ENCODE results near the gene TTC23L. TPM values are rescaled to one million over a fixed set of nuclear protein-coding genes. Genes with fewer than 3 reads are reported as not detected.

Gene TTC23L
- total RNA-seq, 2 experiments from 2014 or later: not detected

DNA sequence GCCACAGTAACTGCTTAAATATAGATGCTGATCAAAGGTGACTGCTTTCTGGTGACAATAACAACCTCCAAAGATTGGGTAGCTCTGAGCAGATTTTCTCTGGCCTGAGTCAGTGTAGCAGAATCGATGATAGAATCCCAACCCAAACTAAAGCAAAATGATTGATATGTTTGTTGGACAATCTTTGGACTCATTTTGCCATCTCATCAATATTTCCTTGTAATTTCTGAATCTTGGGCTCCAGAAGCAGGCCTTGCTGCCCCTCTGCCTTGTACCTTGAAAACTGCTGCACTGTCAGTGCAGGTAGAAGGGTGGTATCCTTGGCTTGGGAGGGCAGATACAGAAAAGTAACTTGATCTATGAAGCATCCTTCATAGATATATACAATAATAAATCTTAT is 18.9 kb downstream of the TTC23L start:
- Mint-ChIP-seq H3K27me3 (ENCODE audit: low read depth) (peaks cover 2% of the 10 kb centered on the region), H3K9me3 (ENCODE audit: insufficient read depth) (no peaks in the 10 kb centered on the region), H3K27ac (no peak overlapping the region), H3K36me3 (ENCODE audit: low read depth) (no peaks in the 10 kb centered on the region), H3K4me1 (ENCODE audit: low read depth) (no peaks in the 10 kb centered on the region), H3K4me3 (no peak overlapping the region)
- no peak for ATAC-seq
- CTCF ChIA-PET: no interaction called here
- POLR2A ChIA-PET: no interaction called here
- DNase-seq: no peak

GRCh38 chr5:34858790-34859189 is 19.8 kb downstream of the TTC23L start:
- Mint-ChIP-seq H3K4me3 (no peak overlapping the region), H3K4me1 (ENCODE audit: low read depth) (no peaks in the 10 kb centered on the region), H3K27me3 (ENCODE audit: low read depth) (peaks cover 2% of the 10 kb centered on the region), H3K27ac (no peak overlapping the region), H3K36me3 (ENCODE audit: low read depth) (no peaks in the 10 kb centered on the region), H3K9me3 (ENCODE audit: insufficient read depth) (no peaks in the 10 kb centered on the region)
- CTCF ChIA-PET: no interaction called here
- DNase-seq: no peak
- POLR2A ChIA-PET: no interaction called here
- no peak for ATAC-seq

- H3K36me3 Mint-ChIP-seq (ENCODE audit: low read depth): no peaks in the 10 kb centered on the region
- no peak overlapping the region for H3K4me3 Mint-ChIP-seq
- ATAC-seq: no peak
- ChIA-PET CTCF (no interaction called here), POLR2A (no interaction called here)
- no peak for DNase-seq
- peaks cover 2% of the 10 kb centered on the region for H3K27me3 Mint-ChIP-seq (ENCODE audit: low read depth)
- no peaks in the 10 kb centered on the region for H3K4me1 Mint-ChIP-seq (ENCODE audit: low read depth)
- H3K9me3 Mint-ChIP-seq (ENCODE audit: insufficient read depth): no peaks in the 10 kb centered on the region
- no peak overlapping the region for H3K27ac Mint-ChIP-seq
Observed at GRCh38 chr5:34859253-34859652, 20.3 kb downstream of the TTC23L start.

DNA sequence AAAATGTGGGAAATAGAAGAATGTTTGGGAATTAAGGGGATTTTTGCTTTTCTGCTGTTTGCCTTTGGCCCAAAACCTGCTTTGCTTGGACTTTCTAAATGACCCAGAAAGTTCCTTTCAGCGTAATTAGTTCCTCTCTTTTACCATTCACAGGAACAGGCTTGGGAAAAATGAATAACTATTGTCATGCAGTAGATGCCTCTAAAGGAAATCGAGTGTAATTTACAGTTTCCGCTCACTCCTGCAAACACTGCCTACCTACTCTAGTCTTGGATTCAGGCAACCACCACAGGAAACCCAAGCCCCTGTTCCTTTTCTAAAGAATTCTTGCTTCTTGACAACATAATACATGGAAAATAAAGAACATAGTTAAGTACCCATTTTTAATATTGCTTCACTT is 25.0 kb downstream of the TTC23L start:
- POLR2A ChIA-PET: no interaction called here
- H3K9me3 Mint-ChIP-seq (ENCODE audit: insufficient read depth): no peaks in the 10 kb centered on the region
- H3K27me3 Mint-ChIP-seq (ENCODE audit: low read depth): peaks cover 2% of the 10 kb centered on the region
- H3K27ac Mint-ChIP-seq: no peak overlapping the region
- no peak overlapping the region for H3K4me3 Mint-ChIP-seq
- no peaks in the 10 kb centered on the region for H3K36me3 Mint-ChIP-seq (ENCODE audit: low read depth)
- DNase-seq (no peak), ATAC-seq (no peak)
- CTCF ChIA-PET: no interaction called here
- H3K4me1 Mint-ChIP-seq (ENCODE audit: low read depth): no peaks in the 10 kb centered on the region

GRCh38 chr5:34865091-34865490 is 26.1 kb downstream of the TTC23L start:
- H3K4me1 Mint-ChIP-seq (ENCODE audit: low read depth): no peaks in the 10 kb centered on the region
- ATAC-seq (no peak), DNase-seq (no peak)
- ChIA-PET POLR2A (no interaction called here), CTCF (no interaction called here)
- no peaks in the 10 kb centered on the region for H3K36me3 Mint-ChIP-seq (ENCODE audit: low read depth)
- peaks cover under 1% of the 10 kb centered on the region for H3K27me3 Mint-ChIP-seq (ENCODE audit: low read depth)
- H3K27ac Mint-ChIP-seq: no peak overlapping the region
- H3K4me3 Mint-ChIP-seq: no peak overlapping the region
- no peaks in the 10 kb centered on the region for H3K9me3 Mint-ChIP-seq (ENCODE audit: insufficient read depth)

DNA sequence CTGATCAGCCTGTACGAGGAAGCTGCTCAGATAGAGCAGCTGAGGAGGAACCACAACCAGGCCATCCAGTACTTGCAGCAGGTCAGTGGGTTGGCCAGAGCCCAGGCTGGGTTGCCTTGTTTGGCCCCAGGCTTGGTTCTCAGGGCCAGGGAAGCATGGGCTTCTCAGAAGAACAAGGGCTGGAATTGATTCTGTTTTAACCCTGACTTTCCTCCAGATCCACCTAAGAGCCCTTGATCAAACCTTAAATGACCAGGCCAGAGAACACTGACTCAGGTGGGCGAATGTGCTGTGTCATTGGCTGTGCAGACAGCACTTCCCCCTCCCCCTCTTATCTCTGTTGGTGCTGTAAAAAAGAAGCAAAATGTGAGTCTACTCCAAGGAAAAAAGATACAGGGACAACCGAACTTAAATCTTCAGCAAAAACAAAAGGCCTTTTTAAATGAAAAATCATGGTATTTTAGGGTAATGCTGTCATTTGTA is 28.1 kb downstream of the TTC23L start:
- ATAC-seq (no peak), DNase-seq (no peak)
- no peaks in the 10 kb centered on the region for H3K36me3 Mint-ChIP-seq (ENCODE audit: low read depth)
- H3K4me3 Mint-ChIP-seq: no peak overlapping the region
- H3K9me3 Mint-ChIP-seq (ENCODE audit: insufficient read depth): no peaks in the 10 kb centered on the region
- H3K27ac Mint-ChIP-seq: no peak overlapping the region
- CTCF ChIA-PET: no interaction called here
- POLR2A ChIA-PET: no interaction called here
- H3K27me3 Mint-ChIP-seq (ENCODE audit: low read depth): no peaks in the 10 kb centered on the region
- H3K4me1 Mint-ChIP-seq (ENCODE audit: low read depth): no peaks in the 10 kb centered on the region

GRCh38 chr5:34867660-34868059 is 28.7 kb downstream of the TTC23L start:
- Mint-ChIP-seq H3K4me1 (ENCODE audit: low read depth) (no peaks in the 10 kb centered on the region), H3K4me3 (no peak overlapping the region), H3K27me3 (ENCODE audit: low read depth) (no peaks in the 10 kb centered on the region), H3K27ac (no peak overlapping the region), H3K36me3 (ENCODE audit: low read depth) (no peaks in the 10 kb centered on the region), H3K9me3 (ENCODE audit: insufficient read depth) (no peaks in the 10 kb centered on the region)
- ATAC-seq: no peak
- DNase-seq: no peak
- CTCF ChIA-PET: no interaction called here
- POLR2A ChIA-PET: no interaction called here

DNA sequence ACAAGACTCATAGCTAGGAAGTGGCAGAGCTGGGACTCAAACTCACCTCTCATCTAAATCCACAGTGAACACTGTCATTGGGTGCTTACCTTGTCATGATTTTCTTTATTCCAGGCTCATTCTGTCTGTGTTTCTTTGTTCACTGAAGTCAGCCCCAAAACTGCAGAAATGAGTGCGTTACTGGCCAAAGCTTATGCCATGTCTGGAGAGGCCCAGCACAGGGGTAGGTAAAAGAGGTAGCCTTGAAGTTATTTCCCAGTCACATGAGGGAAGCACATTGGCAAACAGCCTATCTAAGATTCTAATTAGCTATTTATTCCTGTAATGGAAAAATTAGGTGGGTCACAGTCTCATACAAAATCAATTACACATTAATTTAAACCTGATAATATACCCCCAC is 29.8 kb downstream of the TTC23L start:
- Mint-ChIP-seq H3K4me3 (no peak overlapping the region), H3K9me3 (ENCODE audit: insufficient read depth) (no peaks in the 10 kb centered on the region), H3K4me1 (ENCODE audit: low read depth) (no peaks in the 10 kb centered on the region), H3K27me3 (ENCODE audit: low read depth) (peaks cover 3% of the 10 kb centered on the region), H3K36me3 (ENCODE audit: low read depth) (no peaks in the 10 kb centered on the region), H3K27ac (no peak overlapping the region)
- DNase-seq (no peak), ATAC-seq (no peak)
- ChIA-PET CTCF (no interaction called here), POLR2A (no interaction called here)

DNA sequence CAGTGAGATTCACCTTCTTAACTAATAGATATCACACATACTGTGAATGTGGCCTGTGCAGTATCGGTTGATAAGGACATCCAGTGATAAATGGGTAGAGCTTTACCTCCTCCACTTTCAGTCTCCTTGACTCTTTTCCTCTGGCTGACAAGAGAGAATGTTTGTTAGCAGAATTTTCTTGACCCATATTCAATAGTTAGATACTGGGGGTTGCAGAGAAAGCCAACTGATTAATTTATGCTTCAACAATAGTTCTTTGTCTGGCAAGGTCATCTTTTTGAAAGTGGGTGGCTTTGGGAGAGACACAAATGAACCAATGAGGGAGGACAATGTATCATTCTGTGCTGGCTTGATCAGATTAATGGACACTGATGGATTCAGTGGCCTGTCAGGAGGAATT is 30.3 kb downstream of the TTC23L start:
- Mint-ChIP-seq H3K27ac (no peak overlapping the region), H3K4me3 (no peak overlapping the region)
- CTCF ChIA-PET: no interaction called here

DNA sequence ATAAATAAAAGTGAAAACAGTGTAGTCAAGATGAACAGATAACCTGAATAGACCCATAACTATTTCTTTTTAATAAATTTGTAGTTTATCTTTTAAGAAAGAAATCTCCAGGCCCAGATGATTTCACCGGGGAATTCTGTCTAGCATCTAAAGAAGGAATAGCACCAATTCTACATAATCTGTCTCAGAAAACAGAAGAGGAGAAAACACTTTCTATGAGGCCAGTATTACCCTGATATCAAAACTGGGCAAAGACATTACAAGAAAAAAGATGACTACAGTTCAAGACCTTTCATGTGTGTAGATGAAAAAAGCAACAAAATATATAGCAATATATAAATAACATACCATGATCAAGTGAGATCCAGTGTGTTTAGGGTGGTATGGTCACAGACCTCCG is 31.4 kb downstream of the TTC23L start:
- ChIA-PET POLR2A (no interaction called here), CTCF (no interaction called here)
- ATAC-seq (no peak), DNase-seq (no peak)
- Mint-ChIP-seq H3K27me3 (ENCODE audit: low read depth) (peaks cover 6% of the 10 kb centered on the region), H3K27ac (no peak overlapping the region), H3K36me3 (ENCODE audit: low read depth) (no peaks in the 10 kb centered on the region), H3K4me1 (ENCODE audit: low read depth) (no peaks in the 10 kb centered on the region), H3K9me3 (ENCODE audit: insufficient read depth) (no peaks in the 10 kb centered on the region), H3K4me3 (no peak overlapping the region)

More for the DNA sequence above, 30.3 kb downstream of the TTC23L start:
- peaks cover 6% of the 10 kb centered on the region for H3K27me3 Mint-ChIP-seq (ENCODE audit: low read depth)
- no peaks in the 10 kb centered on the region for H3K36me3 Mint-ChIP-seq (ENCODE audit: low read depth)
- DNase-seq: no peak
- no peaks in the 10 kb centered on the region for H3K4me1 Mint-ChIP-seq (ENCODE audit: low read depth)
- no peaks in the 10 kb centered on the region for H3K9me3 Mint-ChIP-seq (ENCODE audit: insufficient read depth)
- no peak for ATAC-seq
- POLR2A ChIA-PET: no interaction called here

DNA sequence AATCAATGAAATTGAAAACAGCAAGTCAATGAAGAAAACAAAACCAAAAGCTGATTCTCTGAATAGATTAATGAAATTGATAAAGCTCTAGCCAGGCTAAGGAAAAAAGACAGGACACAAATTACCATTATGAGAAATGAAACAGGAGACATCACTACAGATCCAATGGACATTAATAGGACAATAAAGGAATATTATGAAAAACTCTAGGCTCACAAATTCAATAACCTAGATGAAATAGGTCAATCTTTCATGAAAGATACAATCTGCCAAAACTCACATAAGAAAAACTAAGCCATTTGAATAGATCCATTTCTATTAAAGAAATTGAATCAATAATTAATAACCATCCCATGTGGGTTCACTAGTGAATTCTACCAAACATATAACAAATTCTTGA is 37.3 kb downstream of the TTC23L start:
- DNase-seq (no peak), ATAC-seq (no peak)
- Mint-ChIP-seq H3K4me1 (ENCODE audit: low read depth) (no peaks in the 10 kb centered on the region), H3K4me3 (no peak overlapping the region), H3K27ac (no peak overlapping the region), H3K9me3 (ENCODE audit: insufficient read depth) (no peaks in the 10 kb centered on the region), H3K27me3 (ENCODE audit: low read depth) (peaks cover 11% of the 10 kb centered on the region), H3K36me3 (ENCODE audit: low read depth) (no peaks in the 10 kb centered on the region)
- CTCF ChIA-PET: no interaction called here
- POLR2A ChIA-PET: no interaction called here

GRCh38 chr5:34881246-34881645 is 42.3 kb downstream of the TTC23L start:
- CTCF ChIA-PET: no interaction called here
- Mint-ChIP-seq H3K9me3 (ENCODE audit: insufficient read depth) (no peaks in the 10 kb centered on the region), H3K27ac (no peak overlapping the region), H3K36me3 (ENCODE audit: low read depth) (no peaks in the 10 kb centered on the region), H3K4me3 (no peak overlapping the region), H3K27me3 (ENCODE audit: low read depth) (peaks cover 10% of the 10 kb centered on the region), H3K4me1 (ENCODE audit: low read depth) (no peaks in the 10 kb centered on the region)
- POLR2A ChIA-PET: interaction anchor here (0.7 kb wide), 1 partner anchor 243 kb away, joined by 3 read pairs; no protein-coding TSS in a partner anchor
- DNase-seq (no peak), ATAC-seq (no peak)

- ChIA-PET CTCF (interaction anchor here (1.7 to 2.2 kb wide), 3 partner anchors 12 to 400 kb away, joined by 3 to 9 read pairs (median 6); no protein-coding TSS in a partner anchor), POLR2A (no interaction called here)
- no peak for DNase-seq
- Mint-ChIP-seq H3K36me3 (ENCODE audit: low read depth) (no peaks in the 10 kb centered on the region), H3K4me1 (ENCODE audit: low read depth) (no peaks in the 10 kb centered on the region), H3K9me3 (ENCODE audit: insufficient read depth) (no peaks in the 10 kb centered on the region), H3K4me3 (no peak overlapping the region), H3K27me3 (ENCODE audit: low read depth) (peaks cover 6% of the 10 kb centered on the region), H3K27ac (no peak overlapping the region)
- ATAC-seq: no peak
Observed at GRCh38 chr5:34886392-34887119, 47.6 kb downstream of the TTC23L start.
